GM23248 (cell line): ENCODE data around the gene SERPINB5.

Experiments used
- EZH2 ChIP-seq: fragments of 200-600 bp; sonication (generic); IDR thresholded peaks from 2 replicates; pipeline ENCODE4 v1.6.1; 2018; ENCODE audit warnings: antibody characterized with exemption, mild to moderate bottlenecking; ENCODE audit not compliant: insufficient read depth, poor library complexity, severe bottlenecking
- EZH2phosphoT487 ChIP-seq: fragments of 200-600 bp; sonication (generic); IDR thresholded peaks from 2 replicates; pipeline ENCODE4 v1.6.1; 2018; ENCODE audit warnings: antibody characterized with exemption, moderate library complexity, mild to moderate bottlenecking, low read depth; ENCODE audit not compliant: insufficient read depth

DNA sequence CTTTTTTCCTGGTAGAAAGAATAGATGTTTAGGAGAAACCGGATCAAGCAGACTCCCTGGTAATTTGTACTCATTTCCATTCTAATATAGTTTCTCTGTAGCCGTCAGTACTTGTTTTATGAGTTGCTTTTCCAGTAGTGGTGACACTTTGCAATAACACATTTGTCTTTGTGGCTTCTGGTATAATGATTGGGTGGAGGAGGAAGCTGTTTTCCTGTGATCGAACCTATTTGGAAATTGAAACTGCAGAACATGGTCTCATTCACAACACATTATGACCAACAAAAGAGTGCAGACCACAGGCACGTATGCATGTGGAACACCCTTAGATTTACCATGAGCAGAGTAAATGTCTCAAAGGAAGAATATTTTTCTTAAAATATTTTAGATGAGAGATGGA, 57.9 kb downstream of the SERPINB5 start:
- TF ChIP-seq EZH2phosphoT487 (no peak), EZH2 (no peak)
